H1 (cell line): ENCODE data around the gene PUDP. TPM values are rescaled to one million over a fixed set of nuclear protein-coding genes. Genes with fewer than 3 reads are reported as not detected.

Source experiments
- CTCF ChIA-PET: fragments of 300-600 bp; sonication (Branson Sonifier 250); formaldehyde crosslinking; loops from one replicate; lab custom pipeline; 2021; ENCODE audit not compliant: partially characterized antibody; lab: Charles Lee
- POLR2A ChIA-PET: fragments of 300-600 bp; sonication (Branson Sonifier 250); formaldehyde crosslinking; loops from one replicate; lab custom pipeline; 2021; ENCODE audit warnings: inconsistent platforms; ENCODE audit not compliant: partially characterized antibody; lab: Charles Lee
- DNase-seq, 2 experiments: peaks; one replicate each; pipeline versions ENCODE4 v3.0.0 to v3.0.0-alpha.2; 2010 to 2022; ENCODE audit warnings: low spot score in 2 of 2, low read depth in 1 of 2, mixed read lengths in 1 of 2
- FAIRE-seq: peaks from 2 replicates; lab custom pipeline; 2011; peaks lifted over from hg19 to GRCh38; lab: Jason Lieb, UNC
- H2AFZ ChIP-seq: 2 replicates; pipeline ENCODE4 v1.8.1; 2012; ENCODE audit warnings: low read length, inconsistent platforms
- H2AK5ac ChIP-seq: 2 replicates; pipeline ENCODE4 v1.6.1; 2013; ENCODE audit warnings: low read depth, low read length
- H2BK120ac ChIP-seq: replicated peaks from 2 replicates; pipeline ENCODE3; 2013; ENCODE audit warnings: low read depth, low read length, inconsistent platforms
- H2BK12ac ChIP-seq: 2 replicates; pipeline ENCODE4 v1.6.1; 2013; ENCODE audit warnings: low read depth, low read length
- H2BK15ac ChIP-seq: 2 replicates; pipeline ENCODE4 v1.6.1; 2013; ENCODE audit warnings: low read length
- H2BK20ac ChIP-seq: 2 replicates; pipeline ENCODE4 v1.6.1; 2013; ENCODE audit warnings: low read length
- H2BK5ac ChIP-seq: 2 replicates; pipeline ENCODE4 v1.6.1; 2013; ENCODE audit warnings: low read depth, low read length
- H3K14ac ChIP-seq: 2 replicates; pipeline ENCODE4 v1.6.1; 2013; ENCODE audit warnings: inconsistent platforms; ENCODE audit not compliant: insufficient read length
- H3K18ac ChIP-seq: 2 replicates; pipeline ENCODE4 v1.6.1; 2013; ENCODE audit warnings: low read length; ENCODE audit errors: extremely low read depth
- H3K23ac ChIP-seq: 2 replicates; pipeline ENCODE4 v1.6.1; 2013; ENCODE audit warnings: inconsistent platforms; ENCODE audit not compliant: insufficient read length
- H3K23me2 ChIP-seq: 2 replicates; pipeline ENCODE4 v1.6.1; 2013; ENCODE audit warnings: low read depth, low read length
- H3K27ac ChIP-seq: 2 replicates; pipeline ENCODE4 v1.6.1; 2011; ENCODE audit warnings: low read depth, low read length, inconsistent platforms
- H3K27me3 ChIP-seq, 4 experiments: replicated peaks in 1 of 4; 1 replicate in 1 of 4; 2 replicates in 3 of 4; pipeline versions ENCODE4 v1.6.1 to v1.8.1; 2011 to 2013; ENCODE audit warnings: low read length in 3 of 4, mild to moderate bottlenecking in 3 of 4, inconsistent platforms in 2 of 4, mixed read lengths in 2 of 4, moderate library complexity in 1 of 4; ENCODE audit not compliant: control insufficient read depth in 3 of 4, insufficient read depth in 3 of 4; ENCODE audit errors: extremely low read depth in 1 of 4
- H3K36me3 ChIP-seq, 4 experiments: 2 replicates each; pipeline versions ENCODE4 v1.6.1 to v1.8.1; 2011 to 2013; ENCODE audit warnings: mild to moderate bottlenecking in 4 of 4, low read length in 3 of 4, moderate library complexity in 2 of 4, control low read depth in 1 of 4, inconsistent platforms in 1 of 4; ENCODE audit not compliant: insufficient read depth in 4 of 4, control insufficient read depth in 2 of 4
- H3K4ac ChIP-seq: replicated peaks from 2 replicates; pipeline ENCODE3; 2013; ENCODE audit warnings: low read length, low read depth, mixed read lengths, inconsistent platforms; ENCODE audit not compliant: insufficient read length
- H3K4me1 ChIP-seq, 4 experiments: replicated peaks in 1 of 4; 1 replicate in 1 of 4; 2 replicates in 3 of 4; pipeline versions ENCODE4 v1.6.1 to v1.8.1; 2011 to 2013; ENCODE audit warnings: low read length in 3 of 4, inconsistent platforms in 2 of 4, mixed read lengths in 1 of 4; ENCODE audit not compliant: insufficient read depth in 4 of 4, control insufficient read depth in 3 of 4
- H3K4me2 ChIP-seq, 2 experiments: 2 replicates each; pipeline versions ENCODE4 v1.6.1 to v1.8.1; 2011 to 2013; ENCODE audit warnings: low read depth in 2 of 2, low read length in 2 of 2, control low read depth in 1 of 2, inconsistent platforms in 1 of 2, mild to moderate bottlenecking in 1 of 2; ENCODE audit not compliant: insufficient read depth in 1 of 2
- H3K4me3 ChIP-seq, 4 experiments: fragments of 200-600, 300-600 bp in 1 of 4; sonication (generic), shearing (Covaris generic), sonication (Bioruptor Twin) in 1 of 4; 2 replicates each; pipeline versions ENCODE4 v1.5.1 to v1.8.1; 2011 to 2016; ENCODE audit warnings: low read length in 4 of 4, low read depth in 3 of 4, control low read depth in 2 of 4, inconsistent platforms in 2 of 4, mild to moderate bottlenecking in 2 of 4, mixed read lengths in 1 of 4, moderate library complexity in 1 of 4; ENCODE audit not compliant: insufficient read depth in 2 of 4; ENCODE audit errors: extremely low read depth in 1 of 4
- H3K56ac ChIP-seq: replicated peaks from 2 replicates; pipeline ENCODE3; 2013; ENCODE audit warnings: low read depth, mild to moderate bottlenecking, mixed read lengths, low read length, inconsistent platforms; ENCODE audit not compliant: insufficient read length
- H3K79me1 ChIP-seq: 2 replicates; pipeline ENCODE4 v1.6.1; 2013; ENCODE audit warnings: low read depth, low read length, control low read depth
- H3K79me2 ChIP-seq, 2 experiments: 2 replicates each; pipeline versions ENCODE4 v1.6.1 to v1.8.1; 2012 to 2013; ENCODE audit warnings: low read length in 2 of 2, mild to moderate bottlenecking in 2 of 2, inconsistent platforms in 1 of 2; ENCODE audit not compliant: insufficient read depth in 2 of 2, control insufficient read depth in 1 of 2
- H3K9ac ChIP-seq, 4 experiments: replicated peaks in 1 of 4; 1 replicate in 1 of 4; 2 replicates in 3 of 4; pipeline versions ENCODE4 v1.6.1 to v1.8.1; 2011 to 2013; ENCODE audit warnings: low read depth in 3 of 4, low read length in 3 of 4, control low read depth in 2 of 4, mild to moderate bottlenecking in 2 of 4, moderate library complexity in 2 of 4, inconsistent platforms in 1 of 4; ENCODE audit errors: extremely low read depth in 1 of 4
- H3K9me3 ChIP-seq, 2 experiments: 2 replicates each; pipeline versions ENCODE4 v1.6.1 to v1.8.1; 2012 to 2013; ENCODE audit warnings: mild to moderate bottlenecking in 2 of 2, moderate library complexity in 2 of 2, control low read depth in 1 of 2, inconsistent platforms in 1 of 2, low read depth in 1 of 2, low read length in 1 of 2, mixed read lengths in 1 of 2; ENCODE audit not compliant: insufficient read depth in 2 of 2
- H4K20me1 ChIP-seq, 2 experiments: replicated peaks in 1 of 2; 2 replicates each; pipeline versions ENCODE3 to v1.8.1; 2011 to 2013; ENCODE audit warnings: inconsistent platforms in 2 of 2, low read length in 2 of 2, mild to moderate bottlenecking in 1 of 2; ENCODE audit not compliant: insufficient read depth in 2 of 2, control insufficient read depth in 1 of 2
- H4K5ac ChIP-seq: 2 replicates; pipeline ENCODE4 v1.6.1; 2013; ENCODE audit warnings: low read length, low read depth, mixed read lengths, inconsistent platforms; ENCODE audit not compliant: insufficient read length
- H4K8ac ChIP-seq: 2 replicates; pipeline ENCODE4 v1.8.0; 2013; ENCODE audit warnings: mild to moderate bottlenecking, moderate library complexity, low read length, inconsistent platforms; ENCODE audit not compliant: insufficient read depth; ENCODE audit errors: extremely low read depth
- H4K91ac ChIP-seq: replicated peaks from 2 replicates; pipeline ENCODE3; 2013; ENCODE audit warnings: low read length, mixed read lengths, inconsistent platforms; ENCODE audit not compliant: insufficient read length
- KDM1A ChIP-seq: fragments of 200-600, 300-600 bp; sonication (generic); IDR thresholded peaks from 2 replicates; pipeline ENCODE4 v1.7.1; 2016; ENCODE audit warnings: mild to moderate bottlenecking, low read length, borderline replicate concordance
- WGBS, 2 experiments: shearing (Covaris generic) in 1 of 2; methylation state at CpG; one replicate each; pipeline versions ENCODE4 v1.1.6 to v1.1.7; 2013 to 2015; ENCODE audit warnings: low lambda C conversion rate in 2 of 2, mixed read lengths in 2 of 2, inconsistent platforms in 1 of 2, low coverage in 1 of 2, missing lambda C conversion rate in 1 of 2; ENCODE audit not compliant: insufficient replicate concordance in 2 of 2, insufficient coverage in 1 of 2, insufficient read length in 1 of 2; ENCODE audit errors: extremely low coverage in 1 of 2, missing lambda C conversion rate in 1 of 2; 5-methylcytosine and 5-hydroxymethylcytosine counted together
- polyA plus RNA-seq, 7 experiments: library from polyadenylated mRNA; depleted of rRNA in 3 of 7; stranded (reverse) in 5 of 7; unstranded in 2 of 7; fragments of >200 nt in 5 of 7; fragments of 200-250 nt in 2 of 7; gene quantifications; 1 replicate in 5 of 7; 2 replicates in 1 of 7; 4 replicates in 1 of 7; pipeline versions ENCODE4 v1.2.1 to v1.2.3, GENCODE V29; 2011 to 2013; ENCODE audit warnings: missing spikeins in 2 of 7, mixed read lengths in 2 of 7
- total RNA-seq: library from RNA; stranded (reverse); fragmentation: NEBNext Ultra II Directional; extraction: Animal tissue kit (Norgen Biotek cat#: 25700); gene quantifications from 2 replicates; pipeline ENCODE4 v1.2.1, GENCODE V29; 2021

Gene PUDP
- total and polyA plus RNA-seq, 2 of the 8 experiments (the other 6 are each of a cell fraction or from before 2014, with no cell fraction given): 27.2 to 30.2 TPM

DNA sequence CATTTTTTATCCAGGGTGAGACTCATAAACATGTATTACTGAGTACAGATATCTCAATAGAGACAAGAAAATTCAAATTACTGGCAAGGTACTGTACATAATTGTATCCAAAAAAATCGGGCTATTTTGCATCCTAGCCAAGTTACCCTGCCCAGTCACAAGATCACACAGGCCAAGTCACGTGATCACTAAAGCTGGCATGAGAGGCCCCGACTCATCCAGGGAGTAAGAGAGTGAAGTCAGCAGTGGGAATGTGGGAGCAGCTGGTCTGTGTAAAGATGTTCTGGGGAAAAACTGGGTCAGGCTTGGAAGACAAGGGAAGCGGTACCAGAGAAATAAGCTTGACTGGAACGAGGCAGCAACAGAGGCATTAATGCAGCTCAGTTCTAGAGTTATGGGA lies 119.7 kb downstream of the PUDP start:
- Histone ChIP-seq H2AK5ac (no peak overlapping the region), H4K20me1 (no peaks in the 10 kb centered on the region), H3K23ac (no peak overlapping the region), H3K36me3 (no peaks in the 10 kb centered on the region), H3K4me3 (no peak overlapping the region), H4K5ac (no peak overlapping the region), H3K9me3 (no peaks in the 10 kb centered on the region), H4K91ac (no peak overlapping the region), H2AFZ (no peak overlapping the region), H3K4ac (no peak overlapping the region), H2BK12ac (no peak overlapping the region), H3K14ac (no peak overlapping the region), H3K4me2 (no peak overlapping the region), H3K27me3 (no peaks in the 10 kb centered on the region), H3K23me2 (no peaks in the 10 kb centered on the region), H2BK15ac (no peak overlapping the region), H3K9ac (no peak overlapping the region), H3K56ac (no peak overlapping the region), H3K79me1 (no peaks in the 10 kb centered on the region), H4K8ac (no peak overlapping the region), H2BK20ac (no peak overlapping the region), H3K79me2 (no peaks in the 10 kb centered on the region), H2BK120ac (no peak overlapping the region), H3K4me1 (no peaks in the 10 kb centered on the region), H3K18ac (no peak overlapping the region), H3K27ac (no peak overlapping the region), H2BK5ac (no peak overlapping the region)
- FAIRE-seq: no peak
- TF ChIP-seq KDM1A: no peak
- ChIA-PET POLR2A (no interaction called here), CTCF (no interaction called here)
- WGBS, 2 experiments: 88% methylated on average over 5 of the region's 5 CpGs; no CpG with 5 or more reads in 1 of the 2 experiments
- DNase-seq: no peak
